Stimulated activated CD4-positive, alpha-beta T cell treated with anti-CD3 and anti-CD28 coated beads, Interleukin-12 subunit alpha, Interleukin-12 subunit beta, amount 100 ng/mL, for 24 hours (primary cell): ENCODE results near the gene PIK3C2A.
"Not testable (repeated sequence)": the region's sequence is repeated elsewhere in the genome, so short reads cannot be mapped to it uniquely, and the experiment has no call there.

Experiments
- DNase-seq, 2 experiments: peaks; one replicate each; pipeline ENCODE4 v3.0.0-alpha.2; 2020; ENCODE audit warnings: low read depth in 2 of 2

Gene PIK3C2A, protein sequence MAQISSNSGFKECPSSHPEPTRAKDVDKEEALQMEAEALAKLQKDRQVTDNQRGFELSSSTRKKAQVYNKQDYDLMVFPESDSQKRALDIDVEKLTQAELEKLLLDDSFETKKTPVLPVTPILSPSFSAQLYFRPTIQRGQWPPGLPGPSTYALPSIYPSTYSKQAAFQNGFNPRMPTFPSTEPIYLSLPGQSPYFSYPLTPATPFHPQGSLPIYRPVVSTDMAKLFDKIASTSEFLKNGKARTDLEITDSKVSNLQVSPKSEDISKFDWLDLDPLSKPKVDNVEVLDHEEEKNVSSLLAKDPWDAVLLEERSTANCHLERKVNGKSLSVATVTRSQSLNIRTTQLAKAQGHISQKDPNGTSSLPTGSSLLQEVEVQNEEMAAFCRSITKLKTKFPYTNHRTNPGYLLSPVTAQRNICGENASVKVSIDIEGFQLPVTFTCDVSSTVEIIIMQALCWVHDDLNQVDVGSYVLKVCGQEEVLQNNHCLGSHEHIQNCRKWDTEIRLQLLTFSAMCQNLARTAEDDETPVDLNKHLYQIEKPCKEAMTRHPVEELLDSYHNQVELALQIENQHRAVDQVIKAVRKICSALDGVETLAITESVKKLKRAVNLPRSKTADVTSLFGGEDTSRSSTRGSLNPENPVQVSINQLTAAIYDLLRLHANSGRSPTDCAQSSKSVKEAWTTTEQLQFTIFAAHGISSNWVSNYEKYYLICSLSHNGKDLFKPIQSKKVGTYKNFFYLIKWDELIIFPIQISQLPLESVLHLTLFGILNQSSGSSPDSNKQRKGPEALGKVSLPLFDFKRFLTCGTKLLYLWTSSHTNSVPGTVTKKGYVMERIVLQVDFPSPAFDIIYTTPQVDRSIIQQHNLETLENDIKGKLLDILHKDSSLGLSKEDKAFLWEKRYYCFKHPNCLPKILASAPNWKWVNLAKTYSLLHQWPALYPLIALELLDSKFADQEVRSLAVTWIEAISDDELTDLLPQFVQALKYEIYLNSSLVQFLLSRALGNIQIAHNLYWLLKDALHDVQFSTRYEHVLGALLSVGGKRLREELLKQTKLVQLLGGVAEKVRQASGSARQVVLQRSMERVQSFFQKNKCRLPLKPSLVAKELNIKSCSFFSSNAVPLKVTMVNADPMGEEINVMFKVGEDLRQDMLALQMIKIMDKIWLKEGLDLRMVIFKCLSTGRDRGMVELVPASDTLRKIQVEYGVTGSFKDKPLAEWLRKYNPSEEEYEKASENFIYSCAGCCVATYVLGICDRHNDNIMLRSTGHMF (N-terminal part only)

DNA sequence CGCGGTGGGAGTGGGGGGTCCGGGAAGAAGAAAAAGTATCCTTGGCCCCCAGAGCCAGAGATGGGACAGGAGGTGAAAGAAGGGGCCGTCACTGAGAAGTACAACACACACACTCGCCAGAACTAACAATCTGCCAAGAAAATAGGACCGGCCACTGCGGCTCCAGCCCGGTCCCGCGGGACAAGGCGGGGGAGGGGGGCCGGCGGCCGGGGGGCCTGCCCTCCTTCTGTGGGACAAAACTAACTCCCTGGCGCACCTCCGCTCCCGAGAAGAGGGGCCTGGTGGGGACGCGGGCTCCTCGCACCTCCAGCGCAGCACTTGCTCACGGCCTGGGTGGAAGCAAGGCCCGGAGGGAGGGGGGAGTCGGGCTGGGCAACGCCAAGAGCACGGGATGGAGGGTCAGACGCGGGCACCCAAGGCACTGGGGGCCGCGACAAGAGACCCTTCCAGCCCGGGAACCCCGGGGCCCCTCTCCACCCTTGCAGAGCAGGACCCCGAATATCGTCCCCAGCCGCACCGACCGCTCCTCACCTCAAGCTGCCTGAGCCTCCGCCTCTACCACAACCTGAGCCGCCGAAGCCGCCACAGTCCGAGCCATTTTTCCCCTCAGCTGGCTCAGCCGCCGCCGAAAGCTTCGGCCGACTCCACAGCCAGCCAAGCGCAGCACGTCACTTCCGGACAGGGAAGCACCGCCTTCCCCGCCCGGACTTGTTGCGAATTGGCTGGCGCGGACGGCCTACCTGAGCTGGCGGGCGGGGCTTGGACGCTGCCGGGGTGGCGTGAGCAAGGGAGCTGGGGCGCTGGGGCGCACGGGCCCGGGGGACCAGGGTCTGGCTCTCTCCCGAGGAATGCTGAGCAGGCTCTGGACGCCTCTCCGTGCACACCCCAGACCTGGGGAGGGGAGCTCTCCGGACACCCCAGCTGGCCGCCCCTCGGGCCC lies at the start of gene PIK3C2A:
Gene PIK3C2A, minus strand, starts transcription at position 670 of the 940 bp plus-strand sequence. CDS start 38,245 bp downstream, outside the sequence.
- peak; percentile 88 to 96 for DNase-seq

DNA sequence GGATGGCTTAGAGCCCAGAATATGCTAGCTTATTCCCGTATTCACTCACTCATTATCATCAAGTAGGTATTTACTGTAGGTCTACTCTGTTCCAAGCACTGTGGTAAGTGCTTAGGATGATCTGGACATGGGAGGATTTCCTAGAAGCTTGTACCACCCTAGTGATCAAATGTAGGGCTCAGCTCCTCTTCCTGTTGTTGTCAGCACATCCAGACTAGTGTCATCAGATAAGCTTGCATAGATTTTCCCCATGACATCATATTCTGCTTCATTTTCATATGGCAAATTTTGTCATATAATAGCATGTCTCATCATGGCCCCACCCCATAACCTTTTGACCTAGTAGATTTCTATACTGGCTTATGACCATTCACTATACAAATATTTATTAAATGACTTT lies 49.4 kb upstream of the PIK3C2A start:
- no peak for DNase-seq

DNA sequence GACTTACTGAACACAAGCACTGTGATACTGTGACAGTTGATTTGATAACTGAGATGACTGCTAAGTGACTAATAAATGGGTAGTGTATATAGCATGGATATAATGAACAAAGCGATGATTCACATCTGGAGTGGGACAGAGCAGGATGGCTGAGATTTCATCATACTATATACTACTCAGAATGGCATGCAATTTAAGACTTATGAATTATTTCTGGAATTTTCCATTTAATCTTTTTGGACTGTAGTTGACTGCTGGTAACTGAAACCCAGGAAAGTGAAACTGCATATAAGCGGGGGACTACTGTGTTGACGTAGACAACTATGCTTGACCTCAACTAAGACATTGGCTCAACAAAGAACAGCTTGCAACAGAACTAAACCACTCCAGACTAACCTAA lies 48.7 kb upstream of the PIK3C2A start:
- DNase-seq, result no peak

DNA sequence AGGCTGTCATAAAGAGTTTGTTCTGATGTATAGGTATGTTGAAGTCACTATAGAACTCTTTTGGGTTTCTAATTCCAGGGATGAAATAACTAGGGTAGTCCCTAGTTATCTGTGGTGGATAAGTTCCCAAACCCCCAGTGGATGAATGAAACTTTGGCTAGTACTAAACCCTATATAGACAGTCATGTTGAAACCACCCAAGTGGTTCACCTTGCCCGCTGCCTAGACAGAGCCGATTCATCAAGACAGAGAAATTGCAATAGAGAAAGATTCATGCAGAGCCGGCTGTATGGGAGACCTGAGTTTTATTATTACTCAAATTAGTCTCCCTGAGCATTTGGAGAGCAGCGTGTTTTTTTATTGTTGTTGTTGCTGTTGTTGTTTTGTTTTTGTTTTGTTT lies 44.9 kb upstream of the PIK3C2A start:
- no peak for DNase-seq

DNA sequence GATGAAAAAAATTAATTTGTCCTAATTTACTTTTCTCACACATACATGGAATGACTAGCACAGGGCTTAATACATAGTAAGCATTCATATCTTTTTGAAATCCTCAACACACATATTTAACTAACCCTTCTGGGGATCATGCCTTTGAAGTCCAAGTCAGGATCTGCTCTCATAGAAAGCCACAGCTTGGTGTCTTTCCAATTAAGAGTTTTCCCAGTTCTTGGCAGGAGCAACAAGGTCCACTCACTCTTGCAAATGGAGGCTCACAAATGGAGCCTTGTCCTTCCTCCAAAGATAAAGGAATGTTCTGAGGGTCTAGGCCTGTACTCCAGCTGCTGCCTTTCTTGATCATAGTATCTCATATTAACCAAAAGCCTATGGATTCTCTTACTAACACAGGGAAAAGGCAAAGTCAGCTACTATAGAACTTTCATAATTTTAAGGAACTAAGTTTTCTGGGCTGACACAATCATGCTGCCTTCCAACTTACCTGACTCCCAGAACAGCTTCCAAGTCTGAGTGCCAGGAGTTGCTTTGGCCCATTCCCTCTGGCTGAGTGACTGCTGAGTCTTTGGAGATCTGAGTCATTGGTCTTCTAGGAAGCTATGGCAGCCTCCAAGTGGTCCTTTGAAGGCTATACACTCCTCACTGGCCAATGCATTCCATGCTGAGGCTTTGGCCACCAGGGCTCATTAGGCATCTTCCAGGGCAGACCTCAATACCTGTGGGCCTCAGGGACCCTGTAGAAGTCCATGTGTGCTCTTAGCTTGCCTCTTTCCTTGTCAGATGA lies 43.0 kb upstream of the PIK3C2A start:
- DNase-seq, result no peak

DNA sequence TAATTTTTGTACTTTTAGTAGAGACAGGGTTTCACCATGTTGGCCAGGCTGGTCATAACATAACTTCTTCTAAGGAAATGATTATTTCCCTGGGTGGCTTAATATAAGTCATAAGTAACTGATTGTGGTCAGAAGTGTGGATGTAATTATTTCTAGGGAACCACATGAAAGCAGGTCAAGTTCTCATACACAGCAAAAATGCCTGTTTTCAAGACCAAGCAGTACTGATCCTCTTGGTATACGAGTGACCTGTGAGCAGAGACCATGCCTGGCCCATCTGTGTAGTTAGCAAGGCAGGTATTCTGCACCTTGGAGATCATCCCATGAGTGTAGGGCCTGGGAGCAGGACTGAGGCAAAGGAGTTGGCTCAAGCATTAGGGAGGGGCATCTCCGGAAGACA lies 36.3 kb upstream of the PIK3C2A start:
- no peak for DNase-seq

DNA sequence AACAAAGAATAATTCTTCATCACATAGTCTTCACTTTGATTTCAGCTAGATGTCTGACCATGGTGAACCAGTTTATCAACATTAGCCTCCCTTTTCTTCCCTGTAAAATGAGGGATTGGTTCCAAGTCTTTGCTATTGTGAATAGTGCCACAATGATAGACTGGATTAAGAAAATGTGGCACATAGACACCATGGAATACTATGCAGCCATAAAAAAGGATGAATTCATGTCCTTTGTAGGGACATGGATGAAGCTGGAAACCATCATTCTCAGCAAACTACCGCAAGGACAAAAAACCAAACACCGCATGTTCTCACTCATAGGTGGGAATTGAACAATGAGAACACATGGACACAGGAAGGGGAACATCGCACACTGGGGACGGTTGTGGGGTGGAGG lies 35.2 kb upstream of the PIK3C2A start:
- DNase-seq, result not testable (repeated sequence)

DNA sequence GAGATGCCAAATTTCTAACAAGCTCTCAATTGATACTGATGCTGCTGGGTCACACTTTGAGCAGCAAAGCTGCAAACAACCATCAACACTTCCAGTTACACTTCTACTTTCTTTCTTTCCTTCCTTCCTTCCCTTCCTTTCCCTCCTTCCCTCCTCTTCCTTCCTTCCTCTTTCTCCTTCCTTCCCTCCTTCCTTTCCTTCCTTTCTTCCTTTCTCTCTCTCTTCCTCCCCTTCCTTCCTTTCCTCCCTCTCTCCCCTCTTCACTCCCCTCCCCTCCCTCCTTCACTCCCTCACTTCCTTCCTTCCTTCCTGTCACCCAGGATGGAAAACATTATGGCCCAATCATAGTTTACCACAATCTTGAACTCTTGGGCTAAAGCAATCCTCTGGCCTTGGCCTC lies 33.0 kb upstream of the PIK3C2A start:
- no peak for DNase-seq

DNA sequence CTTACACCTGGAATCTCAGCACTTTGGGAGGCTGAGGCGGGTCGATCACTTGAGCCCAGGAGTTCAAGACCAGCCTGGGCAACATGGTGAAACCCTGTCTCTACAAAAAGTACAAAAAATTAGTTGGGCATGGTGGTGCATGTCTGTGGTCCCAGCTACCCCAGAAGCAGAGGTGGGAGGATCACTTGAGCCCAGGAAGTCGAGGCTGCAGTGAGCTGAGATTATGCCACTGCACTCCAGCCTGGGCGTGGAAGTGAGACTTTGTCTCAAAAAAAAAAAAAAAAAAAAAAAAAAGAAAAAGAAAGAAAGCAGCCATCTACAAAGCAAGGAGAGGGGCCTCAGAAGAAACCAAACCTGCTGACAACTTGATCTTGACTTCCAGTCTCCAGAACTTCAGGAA lies 32.1 kb upstream of the PIK3C2A start:
- not testable (repeated sequence) for DNase-seq

DNA sequence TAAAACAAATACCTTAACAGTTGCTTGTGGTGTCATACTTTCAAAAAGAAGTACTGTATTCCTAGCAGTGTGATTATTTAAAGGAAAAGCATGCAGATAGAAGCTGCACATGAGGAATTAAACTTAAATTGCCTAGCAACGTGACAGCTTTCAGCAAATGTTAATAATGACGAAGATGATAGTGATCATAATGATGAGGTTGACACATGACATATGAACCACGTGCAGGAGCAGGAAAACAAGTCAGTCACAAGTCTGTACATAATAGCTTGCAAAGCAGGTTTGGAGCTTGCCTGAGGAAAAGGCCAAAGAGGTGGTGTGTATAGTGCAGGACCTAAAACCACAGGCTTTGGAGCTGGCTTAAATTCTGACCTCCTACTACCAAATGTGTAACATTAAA lies 30.6 kb upstream of the PIK3C2A start:
- no peak for DNase-seq

DNA sequence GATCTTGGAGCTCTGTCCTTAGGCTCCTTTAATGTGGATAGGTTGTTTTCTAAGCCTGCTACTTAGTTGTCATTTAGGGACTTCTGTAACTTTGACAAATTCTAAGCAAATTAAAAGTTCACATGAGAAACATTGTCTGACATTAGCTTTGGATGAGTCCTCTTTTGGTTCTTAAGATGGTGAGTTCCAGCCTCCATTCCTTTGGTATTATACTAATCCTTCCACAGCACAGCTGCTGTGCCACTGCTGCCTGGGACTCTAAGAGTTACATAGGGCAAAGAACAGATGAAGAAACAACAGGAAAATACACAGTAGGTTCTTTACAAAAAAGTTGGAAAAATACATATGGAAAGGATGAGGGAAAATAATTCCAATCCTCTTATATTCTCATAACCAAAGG lies 25.3 kb upstream of the PIK3C2A start:
- no peak for DNase-seq

DNA sequence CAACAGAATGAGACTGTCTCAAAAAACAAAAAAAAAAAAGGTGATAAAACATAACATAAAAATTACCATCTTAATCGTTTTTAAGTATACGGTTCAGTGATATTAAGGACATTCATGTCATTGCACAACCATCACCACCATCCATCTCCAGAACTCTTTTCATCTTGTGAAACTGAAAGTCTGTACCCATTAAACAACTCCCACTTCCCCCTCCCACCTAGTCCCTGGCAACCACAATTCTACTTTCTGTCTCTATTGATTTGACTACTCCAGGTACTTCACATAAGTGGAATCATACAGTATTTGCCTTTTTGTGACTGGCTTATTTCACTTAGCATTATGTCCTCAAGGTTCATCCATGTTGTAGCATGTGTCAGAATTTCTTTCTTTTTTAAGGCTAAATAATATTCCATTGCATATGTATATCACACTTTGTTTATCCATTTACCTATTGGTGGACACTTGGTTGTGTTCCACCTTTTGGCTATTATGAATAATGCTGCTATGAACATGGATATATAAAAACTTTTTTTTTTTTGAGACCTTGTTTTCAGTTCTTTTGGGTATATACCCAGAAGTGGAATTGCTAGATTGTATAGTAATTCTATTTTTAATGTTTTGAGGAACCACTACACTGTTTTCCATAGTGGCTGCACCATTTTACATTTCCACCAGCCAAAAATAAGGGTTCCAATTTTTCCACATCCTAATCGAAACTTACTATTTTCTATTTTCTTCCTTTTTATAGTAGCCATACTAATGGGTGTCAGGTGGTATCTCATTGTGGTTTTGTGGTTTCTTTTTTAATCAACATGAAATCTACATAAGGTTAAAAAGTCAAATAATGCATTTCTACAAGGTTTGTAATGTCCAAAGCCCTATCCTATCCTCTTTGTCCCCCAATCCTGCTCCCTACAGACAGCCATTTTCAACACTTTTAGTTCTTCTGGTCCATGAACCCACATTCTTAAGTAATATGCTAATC lies 23.4 kb upstream of the PIK3C2A start:
- DNase-seq, result peak in 1 of 2 experiments; percentile 24

DNA sequence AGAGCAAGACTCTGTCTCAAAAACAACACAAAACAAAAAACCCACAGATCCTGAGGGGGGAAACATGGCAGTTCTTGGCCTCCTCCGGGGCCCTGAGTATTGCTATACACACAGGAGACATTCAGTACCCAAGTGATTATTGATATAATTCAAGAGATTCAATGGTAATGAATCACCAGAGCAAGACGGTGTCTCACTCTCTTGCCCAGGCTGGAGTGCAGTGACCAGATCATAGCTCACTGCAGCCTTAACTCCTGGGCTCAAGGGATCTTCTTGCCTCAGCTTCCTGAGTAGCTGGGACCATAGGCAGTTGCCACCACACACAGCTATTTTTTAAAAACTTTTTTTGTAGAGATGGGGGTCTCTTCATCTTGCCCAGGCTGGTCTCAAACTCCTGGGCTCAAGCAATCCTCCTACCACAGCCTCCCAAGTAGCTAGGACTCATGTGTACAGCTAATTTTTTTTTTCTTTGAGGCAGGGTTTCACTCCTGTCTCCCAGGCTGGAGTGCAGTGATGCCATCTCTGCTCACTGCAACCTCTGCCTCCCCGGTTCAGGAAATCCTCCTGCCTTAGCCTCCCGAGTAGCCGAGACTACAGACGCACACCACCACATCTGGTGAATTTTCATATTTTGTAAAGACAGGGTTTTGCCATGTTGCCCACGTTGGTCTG lies 21.8 kb upstream of the PIK3C2A start:
- DNase-seq, result no peak

DNA sequence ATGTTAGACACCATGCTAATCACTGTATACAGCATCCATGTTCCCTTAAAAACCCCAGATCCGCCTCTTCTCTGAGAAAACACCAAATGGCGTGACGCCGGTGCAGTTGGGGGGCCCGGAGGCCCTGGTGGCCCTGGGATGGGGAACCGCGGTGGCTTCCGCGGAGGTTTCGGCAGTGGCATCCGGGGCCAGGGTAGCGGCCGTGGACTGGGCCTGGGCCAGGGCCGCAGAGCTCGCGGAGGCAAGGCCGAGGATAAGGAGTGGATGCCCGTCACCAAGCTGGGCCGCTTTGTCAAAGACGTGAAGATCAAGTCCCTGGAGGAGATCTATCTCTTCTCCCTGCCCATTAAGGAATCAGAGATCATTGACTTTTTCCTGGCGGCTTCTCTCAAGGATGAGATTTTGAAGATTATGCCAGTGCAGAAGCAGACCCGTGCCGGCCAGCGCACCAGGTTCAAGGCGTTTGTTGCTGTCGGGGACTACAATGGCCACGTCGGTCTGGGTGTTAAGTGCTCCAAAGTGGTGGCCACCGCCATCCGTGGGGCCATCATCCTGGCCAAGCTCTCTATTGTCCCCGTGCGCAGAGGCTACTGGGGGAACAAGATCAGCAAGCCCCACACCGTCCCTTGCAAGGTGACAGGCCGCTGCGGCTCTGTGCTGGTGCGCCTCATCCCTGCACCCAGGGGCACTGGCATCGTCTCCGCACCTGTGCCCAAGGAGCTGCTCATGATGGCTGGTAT lies 20.6 kb upstream of the PIK3C2A start:
- not testable (repeated sequence) for DNase-seq

DNA sequence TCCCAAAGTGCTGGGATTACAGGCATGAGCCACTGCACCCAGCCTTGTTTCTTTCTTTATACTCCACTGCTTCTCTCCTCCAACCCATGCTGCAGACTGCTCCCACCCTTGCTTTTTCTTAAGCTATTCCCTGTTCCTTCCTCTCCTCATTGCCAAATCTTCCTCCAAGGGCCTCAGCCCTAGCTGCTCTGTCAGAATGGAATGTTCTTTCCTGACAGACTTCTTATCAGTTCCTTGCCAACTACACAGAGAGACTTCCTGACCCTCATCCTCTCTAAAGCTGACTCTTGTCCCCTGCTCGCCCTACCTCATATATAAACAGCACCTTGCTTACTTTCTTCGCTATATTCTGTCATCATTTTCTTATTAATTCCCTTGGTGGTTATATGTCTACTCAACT lies 16.9 kb upstream of the PIK3C2A start:
- no peak for DNase-seq

DNA sequence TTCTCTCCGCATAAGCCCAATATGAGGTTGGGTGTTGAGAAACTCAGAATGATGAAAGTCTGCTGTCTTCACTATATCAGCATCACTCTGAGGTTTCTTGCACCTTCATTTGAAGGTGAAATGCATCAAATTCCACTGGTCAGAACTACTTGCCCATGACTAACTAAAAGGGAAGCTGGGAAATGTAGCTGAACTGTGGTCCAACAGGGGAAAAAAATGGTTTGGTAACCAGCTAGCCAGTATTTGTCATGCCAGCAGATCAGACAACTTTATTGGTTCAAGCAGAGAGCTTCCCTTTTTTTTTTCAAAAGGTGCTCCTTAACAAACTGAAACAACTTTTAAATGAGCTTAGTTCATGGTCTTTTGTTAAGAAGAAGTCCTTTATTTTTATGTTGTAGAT lies 14.2 kb upstream of the PIK3C2A start:
- DNase-seq, result no peak

DNA sequence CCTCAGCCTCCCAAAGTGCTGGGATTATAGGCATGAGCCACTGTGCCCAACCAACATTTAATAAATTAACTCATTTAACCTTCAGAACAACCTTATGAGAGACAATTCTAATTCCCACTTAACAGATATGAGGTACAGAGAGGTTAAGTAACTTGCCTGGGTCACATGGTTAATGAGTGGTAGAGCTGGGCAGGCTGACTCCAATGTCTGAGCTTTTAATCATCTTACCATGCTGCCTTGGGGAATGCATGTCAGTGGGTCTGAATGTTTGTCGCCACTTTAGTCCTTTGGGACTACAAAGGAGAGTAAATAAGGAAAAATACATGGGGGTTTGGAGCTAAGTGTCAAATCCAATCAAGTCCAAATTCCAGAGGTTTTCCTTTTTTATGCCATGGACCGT lies 11.2 kb upstream of the PIK3C2A start:
- DNase-seq, result no peak

DNA sequence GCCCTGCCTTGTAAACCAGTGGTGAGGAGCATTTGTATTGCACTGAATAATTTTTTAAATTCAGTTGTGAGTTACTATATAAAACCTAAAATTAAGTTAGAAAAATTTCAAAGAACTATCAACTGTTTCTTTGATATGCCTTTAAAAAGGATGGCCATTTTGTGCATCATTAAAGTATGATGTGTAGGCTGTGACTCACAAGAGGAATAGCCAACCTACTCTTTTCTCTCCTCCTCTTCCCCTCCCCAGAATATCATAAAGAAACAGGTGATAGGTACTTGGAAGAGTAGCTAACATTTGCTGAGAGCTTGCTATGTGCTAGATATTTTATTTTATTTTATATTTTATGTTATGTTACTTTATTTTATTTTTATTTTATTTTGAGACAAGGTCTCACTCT lies 10.6 kb upstream of the PIK3C2A start:
- no peak for DNase-seq
